GM20431 (cell line): ENCODE data around the gene CDK8.
"Not testable (repeated sequence)": the region's sequence is repeated elsewhere in the genome, so short reads cannot be mapped to it uniquely, and the experiment has no call there.

ENCODE experiments used
- in situ Hi-C: fragments of 300-500 bp; cut with MseI, MboI; formaldehyde crosslinking; loops from one replicate; pipeline ENCODE4 v1.15.0; 2020; ENCODE audit warnings: low sequenced_read_pairs; ENCODE audit not compliant: unreplicated experiment

Gene CDK8

DNA sequence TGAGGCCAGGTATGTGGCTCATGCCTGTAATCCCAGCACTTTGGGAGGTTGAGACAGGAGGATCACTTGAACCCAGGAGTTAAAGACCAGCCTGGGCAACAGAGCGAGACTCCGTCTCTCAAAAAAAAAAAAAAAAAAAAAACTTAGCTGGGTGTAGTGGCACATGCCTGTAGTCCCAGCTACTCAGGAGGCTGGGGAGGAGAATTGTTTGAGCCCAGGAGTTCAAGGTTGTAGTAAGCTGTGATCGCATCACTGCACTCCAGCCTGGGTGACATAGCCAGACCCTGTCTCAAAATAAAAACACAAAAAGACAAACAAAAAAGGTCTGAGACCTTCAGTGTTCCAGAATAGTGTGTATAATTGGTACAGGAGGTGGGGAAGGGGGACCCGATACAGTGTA, 1.9 kb upstream of the CDK8 start:
- in situ Hi-C loops: not testable (repeated sequence)

DNA sequence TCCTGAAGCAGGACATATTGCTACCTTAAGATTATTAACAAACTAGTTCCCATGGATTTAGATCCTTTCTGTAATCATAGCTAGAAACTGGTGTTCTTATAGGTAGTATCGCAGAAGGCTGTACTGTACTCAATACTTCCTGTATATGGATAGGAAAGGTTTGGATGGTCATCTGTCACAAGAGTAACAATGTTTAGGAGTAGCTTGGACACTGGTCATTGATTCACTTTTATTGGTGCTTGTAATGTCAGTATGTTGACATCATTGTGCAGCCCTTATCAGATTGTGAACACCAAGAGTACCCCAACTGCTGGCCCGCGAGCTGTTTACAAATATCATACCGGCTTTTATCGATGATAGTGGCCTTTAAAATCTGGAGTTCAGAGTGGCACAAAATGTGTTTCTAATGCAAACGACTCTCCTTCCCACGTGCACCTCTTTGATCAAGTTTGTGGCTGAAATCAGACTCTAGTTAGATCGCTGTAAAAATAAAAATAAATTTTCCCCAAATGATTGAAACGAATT, 605 bp upstream of the CDK8 start:
- in situ Hi-C loops: no loop called here

GRCh38 chr13:26254583-26255111, 718 bp downstream of the CDK8 start:
- in situ Hi-C loops: no loop called here

GRCh38 chr13:26255115-26255514, 1.2 kb downstream of the CDK8 start:
- in situ Hi-C loops: no loop called here

GRCh38 chr13:26255691-26256277, 1.9 kb downstream of the CDK8 start:
- in situ Hi-C loops: no loop called here

DNA sequence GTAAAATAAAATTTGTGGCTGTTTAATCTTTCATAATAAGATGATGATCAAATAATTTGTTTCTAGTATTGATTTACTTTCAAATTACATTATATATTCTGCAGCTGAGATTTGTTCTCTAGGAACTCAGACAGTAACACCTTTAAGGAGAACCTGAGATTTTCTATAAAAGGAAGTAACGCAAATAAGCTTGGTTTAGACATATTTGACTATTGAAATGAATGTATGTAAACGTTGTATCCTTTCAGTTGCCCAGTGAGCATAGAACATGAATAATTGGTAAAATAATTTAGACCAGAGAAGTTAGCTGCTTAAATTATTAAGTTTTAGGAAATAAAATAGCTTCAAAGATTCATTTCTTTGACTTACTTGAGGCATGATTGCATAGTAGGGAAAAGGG, 3.1 kb downstream of the CDK8 start:
- in situ Hi-C loops: no loop called here

DNA sequence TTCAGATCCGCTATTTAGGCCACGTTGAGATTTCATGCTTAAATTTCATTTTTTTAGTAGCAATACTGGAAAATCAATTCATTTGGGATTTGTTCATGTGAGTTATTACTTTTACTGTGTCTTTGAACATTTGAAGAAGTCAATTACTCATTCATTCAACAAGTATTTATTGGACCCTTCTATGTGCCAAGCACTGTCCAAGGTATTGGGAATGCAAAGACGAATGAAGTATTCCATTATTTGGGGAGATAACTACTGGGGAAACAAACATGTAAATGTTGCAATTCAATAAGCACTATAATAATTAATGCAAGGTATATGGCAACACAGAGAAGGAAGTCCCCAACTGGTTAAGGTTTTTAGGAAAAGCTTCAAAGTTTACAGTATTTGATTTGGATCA, 5.7 kb downstream of the CDK8 start:
- in situ Hi-C loops: no loop called here

- in situ Hi-C loops: no loop called here
These were observed 8.2 kb downstream of the CDK8 start for GRCh38 chr13:26262156-26262555.

DNA sequence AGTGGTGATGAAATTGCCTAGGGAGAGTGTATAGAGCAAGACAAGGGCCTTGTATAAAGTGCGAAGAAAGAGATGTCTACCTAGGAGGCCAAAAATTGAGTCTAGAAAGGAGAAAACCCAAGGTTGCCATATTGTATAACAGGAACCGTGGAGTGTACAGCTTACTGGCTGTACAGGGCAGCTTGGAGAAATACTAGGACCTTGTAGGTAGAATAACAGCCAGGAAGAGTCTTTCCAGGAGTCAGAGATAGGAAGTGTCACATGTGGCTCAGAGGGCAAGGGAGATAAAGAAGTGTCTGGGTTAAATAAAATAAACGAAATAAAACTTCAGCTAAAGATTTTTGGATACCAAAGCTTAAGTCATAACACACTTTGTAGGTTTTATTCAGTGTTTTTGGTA, 12.4 kb downstream of the CDK8 start:
- in situ Hi-C loops: no loop called here

DNA sequence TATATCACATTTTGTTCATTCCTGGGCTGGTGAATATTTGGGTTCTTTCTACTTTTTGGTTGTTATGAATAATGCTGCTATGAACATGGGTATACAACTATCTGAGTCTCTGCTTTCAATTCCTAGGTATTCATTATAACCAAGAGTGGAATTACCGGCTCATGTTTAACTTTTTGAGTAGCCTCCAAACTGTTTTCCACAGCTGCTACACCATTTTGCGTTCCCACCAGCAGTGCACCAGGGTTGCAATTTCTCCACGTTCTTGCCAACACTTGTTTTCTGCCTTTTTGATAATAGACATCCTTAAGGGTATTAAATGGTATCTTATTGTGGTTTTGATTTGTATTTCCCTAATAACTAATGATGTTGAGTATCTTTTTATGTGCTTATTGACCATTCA, 16.8 kb downstream of the CDK8 start:
- in situ Hi-C loops: no loop called here

GRCh38 chr13:26272621-26273020, 18.7 kb downstream of the CDK8 start:
- in situ Hi-C loops: no loop called here

DNA sequence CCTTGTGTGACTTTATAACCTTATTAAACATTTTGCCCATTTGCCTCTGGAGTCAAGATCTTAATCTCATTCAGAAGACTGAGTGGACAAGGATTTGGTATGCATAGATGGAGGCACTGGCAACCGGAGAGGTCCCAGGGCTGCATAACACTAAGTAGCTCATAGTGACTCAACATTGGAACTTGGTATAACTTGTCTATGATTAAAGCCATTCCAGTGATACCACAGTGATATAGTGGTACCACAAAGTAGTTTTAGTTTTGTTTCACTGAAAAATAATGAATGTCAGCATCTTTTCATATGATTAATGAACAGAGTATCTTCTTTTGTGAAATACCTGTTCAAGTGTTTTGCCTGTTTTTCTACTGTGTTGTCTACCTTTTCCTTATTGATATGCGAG, 26.4 kb downstream of the CDK8 start:
- in situ Hi-C loops: no loop called here

DNA sequence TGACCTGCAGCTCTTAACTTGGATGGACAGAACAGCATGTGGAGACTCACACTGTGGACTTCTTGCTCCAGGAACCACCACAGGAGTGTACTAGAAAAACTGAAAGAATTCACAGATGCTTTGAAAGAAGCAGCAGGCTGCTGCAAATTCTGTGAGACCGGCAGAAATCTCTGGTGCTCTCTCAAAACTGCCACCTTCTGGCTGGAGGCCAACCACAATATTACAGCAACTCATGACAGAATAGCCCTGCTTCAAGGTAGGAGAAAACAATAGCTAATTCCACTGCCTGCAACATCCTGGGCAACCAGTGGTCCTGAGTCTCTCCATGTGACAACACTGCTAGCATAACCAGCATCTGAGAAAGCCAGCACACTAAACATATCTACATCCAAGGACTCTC, 26.9 kb downstream of the CDK8 start:
- in situ Hi-C loops: no loop called here

DNA sequence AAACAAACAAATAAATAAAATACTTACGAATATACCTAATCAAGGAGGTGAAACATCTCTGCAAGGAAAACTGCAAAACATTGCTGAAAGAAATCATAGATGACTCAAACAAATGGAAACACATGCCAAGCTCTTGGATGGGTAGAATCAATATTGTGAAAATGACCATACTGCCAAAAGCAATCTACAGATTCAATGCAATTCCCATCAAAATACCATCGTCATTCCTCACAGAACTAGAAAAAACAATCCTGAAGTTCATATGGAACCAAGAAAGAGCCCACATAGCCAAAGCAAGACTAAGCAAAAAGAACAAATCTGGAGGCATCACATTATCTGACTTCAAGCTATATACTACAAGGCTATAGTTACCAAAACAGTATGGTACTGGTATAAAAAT, 32.0 kb downstream of the CDK8 start:
- in situ Hi-C loops: not testable (repeated sequence)

DNA sequence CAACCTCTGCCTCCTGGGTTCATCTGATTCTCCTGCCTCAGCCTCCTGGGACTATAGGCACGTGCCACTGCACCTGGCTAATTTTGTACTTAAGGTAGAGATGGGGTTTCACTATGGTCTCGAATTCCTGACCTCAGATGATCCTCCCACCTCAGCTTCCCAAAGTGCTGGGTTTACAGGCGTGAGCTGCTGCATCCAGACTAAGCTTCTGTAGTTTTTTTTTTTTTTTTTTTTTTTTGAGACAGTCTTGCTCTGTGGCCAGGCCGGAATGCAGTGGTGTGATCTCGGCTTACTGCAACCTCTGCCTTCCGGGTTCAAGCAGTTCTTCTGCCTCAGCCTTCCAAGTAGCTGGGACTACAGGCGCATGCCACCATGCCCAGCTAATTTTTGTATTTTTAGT, 34.9 kb downstream of the CDK8 start:
- in situ Hi-C loops: not testable (repeated sequence)

DNA sequence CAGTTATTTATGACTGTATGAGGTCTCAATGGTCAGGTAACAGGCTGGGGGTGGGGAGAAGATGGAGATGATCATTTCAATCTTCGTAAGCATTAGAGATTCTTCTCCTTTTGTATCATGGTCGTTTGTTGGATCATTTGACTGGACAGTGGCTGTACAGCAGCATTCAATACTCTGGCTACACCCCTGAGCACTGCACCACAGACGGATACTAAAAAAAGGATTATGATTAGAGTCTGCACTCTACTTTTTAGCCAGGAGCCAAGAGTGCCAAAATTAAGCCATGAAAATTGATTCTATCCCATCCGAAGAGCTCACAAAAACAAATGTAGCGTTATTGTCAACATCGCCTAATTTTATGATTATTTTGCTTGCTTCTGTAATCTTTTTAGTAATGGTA, 41.9 kb downstream of the CDK8 start:
- in situ Hi-C loops: no loop called here

DNA sequence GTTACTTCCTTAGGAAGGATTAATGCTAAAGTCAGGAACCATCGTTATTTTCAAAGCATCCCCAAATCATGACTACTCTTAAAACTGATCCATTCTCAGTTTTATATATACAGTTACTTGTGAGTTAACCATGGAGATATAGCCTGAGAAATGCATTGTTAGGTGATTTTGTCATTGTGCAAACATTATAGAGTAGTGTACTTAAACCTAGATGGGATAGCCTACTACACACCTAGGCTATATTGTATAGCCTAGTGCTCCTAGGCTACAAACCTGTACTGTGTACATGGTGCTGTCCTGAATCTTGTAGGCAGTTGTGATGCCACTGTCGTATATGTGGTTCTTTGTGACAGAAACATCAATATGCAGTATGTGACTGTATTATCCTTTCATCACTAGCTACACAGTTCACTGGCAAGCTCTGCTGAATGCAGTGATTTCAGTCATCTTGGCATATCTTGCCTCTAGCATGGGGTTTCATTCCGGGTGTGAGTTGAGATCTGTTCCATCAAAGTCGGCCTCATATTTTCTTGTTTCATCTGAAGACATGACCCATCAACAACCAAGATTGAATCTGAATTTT, 45.3 kb downstream of the CDK8 start:
- in situ Hi-C loops: no loop called here

GRCh38 chr13:26300140-26300539, 46.2 kb downstream of the CDK8 start:
- in situ Hi-C loops: no loop called here

- in situ Hi-C loops: no loop called here
These were observed 51.7 kb downstream of the CDK8 start for GRCh38 chr13:26305676-26306075.

DNA sequence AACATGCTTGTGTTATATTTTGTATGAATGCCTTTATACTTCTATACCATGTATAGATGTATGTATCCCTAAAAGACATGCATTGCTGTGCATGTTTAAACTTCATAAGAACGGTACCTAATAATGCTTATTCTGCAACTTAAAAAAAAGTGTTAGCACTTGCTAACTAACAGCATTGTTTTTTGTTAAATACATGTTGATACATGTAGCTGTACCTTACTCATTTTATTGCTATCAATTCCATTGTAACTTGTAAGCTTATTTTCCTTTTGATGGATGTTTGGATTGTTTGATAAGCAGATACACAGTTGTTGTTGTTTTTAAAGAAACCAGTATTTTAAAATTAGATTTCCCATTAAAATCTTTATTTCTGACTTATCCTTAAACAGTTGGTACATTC, 53.8 kb downstream of the CDK8 start:
- in situ Hi-C loops: no loop called here

DNA sequence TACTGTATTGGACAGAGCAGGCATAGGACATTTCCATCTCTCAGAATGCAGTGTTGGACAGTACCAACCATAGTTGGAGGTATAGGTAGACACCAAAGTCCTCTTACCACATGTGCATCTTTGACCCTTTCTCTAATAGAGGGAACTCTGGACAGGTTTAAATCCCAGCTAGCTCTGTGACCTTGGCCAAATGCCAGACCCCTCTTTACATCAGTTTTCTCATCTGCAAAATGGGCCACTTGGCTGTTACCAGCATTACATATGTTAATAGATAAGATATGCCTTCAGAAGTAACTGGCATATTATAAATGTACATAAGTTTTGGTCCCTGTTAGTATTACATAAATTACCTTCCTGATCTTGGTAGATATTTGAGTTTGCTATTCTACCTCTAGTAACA, 54.3 kb downstream of the CDK8 start:
- in situ Hi-C loops: no loop called here

- in situ Hi-C loops: no loop called here
These were observed 54.9 kb downstream of the CDK8 start for GRCh38 chr13:26308836-26309235.
